Spinal cord (tissue), 10 donors: ENCODE data around the gene ALG8. TPM values are rescaled to one million over a fixed set of nuclear protein-coding genes. Genes with fewer than 3 reads are reported as not detected.
"Not testable (repeated sequence)": the region's sequence is repeated elsewhere in the genome, so short reads cannot be mapped to it uniquely, and the experiment has no call there.

Experiments used
- DNase-seq, 6 donors: peaks; one replicate each; pipeline versions ENCODE4 v3.0.0 to v3.0.0-alpha.2; 2013 to 2015; ENCODE audit warnings: low spot score in 6 of 6, low read depth in 4 of 6
- H3K27ac ChIP-seq: one replicate; pipeline ENCODE4 v1.5.1; 2013; ENCODE audit warnings: low read depth, low read length, control low read depth
- H3K27me3 ChIP-seq: one replicate; pipeline ENCODE4 v1.6.1; 2013; ENCODE audit warnings: low read length; ENCODE audit not compliant: control insufficient read depth, insufficient read depth
- H3K36me3 ChIP-seq: one replicate; pipeline ENCODE4 v1.6.1; 2013; ENCODE audit warnings: low read length; ENCODE audit not compliant: control insufficient read depth, insufficient read depth
- H3K4me1 ChIP-seq: one replicate; pipeline ENCODE4 v1.6.1; 2013; ENCODE audit warnings: low read length; ENCODE audit not compliant: control insufficient read depth, insufficient read depth
- H3K4me3 ChIP-seq: one replicate; pipeline ENCODE4 v1.5.1; 2013; ENCODE audit warnings: low read depth, low read length, control low read depth
- H3K9me3 ChIP-seq: one replicate; pipeline ENCODE4 v1.6.1; 2013; ENCODE audit warnings: low read length; ENCODE audit not compliant: control insufficient read depth, insufficient read depth
- WGBS: methylation state at CpG from one replicate; pipeline ENCODE4 v1.1.5; 2013; ENCODE audit warnings: missing lambda C conversion rate; ENCODE audit not compliant: insufficient coverage; 5-methylcytosine and 5-hydroxymethylcytosine counted together
- polyA plus RNA-seq, 2 donors: library from polyadenylated mRNA; unstranded; fragments of 120-200 nt; gene quantifications; one replicate each; pipeline ENCODE4 v1.2.1, GENCODE V29; 2013; ENCODE audit not compliant: insufficient read length in 2 of 2
- total RNA-seq, 2 donors: library from RNA; depleted of rRNA in 1 of 2; stranded (reverse); fragments of 120-200 nt in 1 of 2; fragments of >200 nt in 1 of 2; gene quantifications; one replicate each; pipeline versions ENCODE4 v1.2.3 to v1.2.4, GENCODE V29; 2013 to 2014
- donor health status: healthy.

ALG8 gene
- total and polyA plus RNA-seq, 4 donors = 38.0 to 55.7 (median 45.6) TPM

- no peak for DNase-seq
- Histone ChIP-seq H3K27ac (no peak overlapping the region), H3K4me1 (peaks cover 5% of the 10 kb centered on the region), H3K4me3 (no peak overlapping the region), H3K27me3 (no peaks in the 10 kb centered on the region), H3K36me3 (peaks cover 8% of the 10 kb centered on the region), H3K9me3 (no peaks in the 10 kb centered on the region)
- WGBS = no CpG with 5 or more reads among the region's 2 CpGs
Observed at GRCh38 chr11:78062671-78063070, 76.8 kb downstream of the ALG8 start.

- Histone ChIP-seq H3K27me3 (no peaks in the 10 kb centered on the region), H3K4me1 (peaks cover 5% of the 10 kb centered on the region), H3K4me3 (no peak overlapping the region), H3K36me3 (peaks cover 6% of the 10 kb centered on the region), H3K27ac (no peak overlapping the region), H3K9me3 (no peaks in the 10 kb centered on the region)
- 96% methylated on average over 4 of the region's 4 CpGs for WGBS
- DNase-seq = no peak
Observed at GRCh38 chr11:78061921-78062311, 77.5 kb downstream of the ALG8 start.

GRCh38 chr11:78061088-78061920 lies 78.1 kb downstream of the ALG8 start:
- Histone ChIP-seq H3K27me3 (no peaks in the 10 kb centered on the region), H3K36me3 (peaks cover 6% of the 10 kb centered on the region), H3K27ac (no peak overlapping the region), H3K4me3 (no peak overlapping the region), H3K4me1 (peaks cover 5% of the 10 kb centered on the region), H3K9me3 (no peaks in the 10 kb centered on the region)
- no peak for DNase-seq
- 83% methylated on average over 1 of the region's 4 CpGs for WGBS

GRCh38 chr11:78060533-78060932 lies 78.9 kb downstream of the ALG8 start:
- WGBS = 100% methylated on average over 2 of the region's 8 CpGs
- Histone ChIP-seq H3K27ac (no peak overlapping the region), H3K9me3 (no peaks in the 10 kb centered on the region), H3K36me3 (peaks cover 6% of the 10 kb centered on the region), H3K27me3 (no peaks in the 10 kb centered on the region), H3K4me3 (no peak overlapping the region), H3K4me1 (peaks cover 5% of the 10 kb centered on the region)
- no peak for DNase-seq

- not testable (repeated sequence) for H3K9me3 ChIP-seq, DNase-seq, H3K27ac ChIP-seq, H3K27me3 ChIP-seq, H3K36me3 ChIP-seq, H3K4me3 ChIP-seq, H3K4me1 ChIP-seq
- 97% methylated on average over 5 of the region's 9 CpGs for WGBS
Observed at GRCh38 chr11:78059749-78060328, 79.6 kb downstream of the ALG8 start.

- WGBS = 95% methylated on average over 9 of the region's 10 CpGs
- no peak overlapping the region for H3K27ac ChIP-seq
- H3K36me3 ChIP-seq = no peaks in the 10 kb centered on the region
- H3K4me3 ChIP-seq = no peak overlapping the region
- no peaks in the 10 kb centered on the region for H3K27me3 ChIP-seq
- no peaks in the 10 kb centered on the region for H3K4me1 ChIP-seq
- DNase-seq = no peak
- H3K9me3 ChIP-seq = no peaks in the 10 kb centered on the region
Observed at GRCh38 chr11:78057462-78058055, 81.9 kb downstream of the ALG8 start.

- Histone ChIP-seq H3K4me3 (no peak overlapping the region), H3K27me3 (no peaks in the 10 kb centered on the region), H3K9me3 (no peaks in the 10 kb centered on the region), H3K36me3 (no peaks in the 10 kb centered on the region), H3K4me1 (no peaks in the 10 kb centered on the region), H3K27ac (no peak overlapping the region)
- WGBS = 100% methylated on average over 1 of the region's 3 CpGs
- DNase-seq = no peak
Observed at GRCh38 chr11:78056093-78056492, 83.3 kb downstream of the ALG8 start.

- DNase-seq = no peak
- 100% methylated on average over 3 of the region's 4 CpGs for WGBS
- H3K27ac ChIP-seq = no peak overlapping the region
Observed at GRCh38 chr11:78054971-78055370, 84.5 kb downstream of the ALG8 start.

GRCh38 chr11:78050964-78051831 lies 88.2 kb downstream of the ALG8 start:
- Histone ChIP-seq H3K36me3 (no peaks in the 10 kb centered on the region), H3K27me3 (no peaks in the 10 kb centered on the region), H3K27ac (no peak overlapping the region), H3K4me1 (peaks cover 4% of the 10 kb centered on the region), H3K4me3 (no peak overlapping the region), H3K9me3 (no peaks in the 10 kb centered on the region)
- WGBS = 86% methylated on average over 3 of the region's 6 CpGs
- peak in 1 of 6 donors; percentile 25 for DNase-seq

More at GRCh38 chr11:78054971-78055370, 84.5 kb downstream of the ALG8 start:
- H3K27me3 ChIP-seq = no peaks in the 10 kb centered on the region
- H3K36me3 ChIP-seq = no peaks in the 10 kb centered on the region
- no peaks in the 10 kb centered on the region for H3K9me3 ChIP-seq
- no peak overlapping the region for H3K4me3 ChIP-seq
- H3K4me1 ChIP-seq = no peaks in the 10 kb centered on the region
